MM.1S (cell line): ENCODE data around the gene S100A4.

Source experiments
- DNase-seq: peaks from one replicate; pipeline ENCODE4 v3.0.0-alpha.2; 2015
- H2AFZ ChIP-seq: fragments of 300-600 bp; sonication (generic); 2 replicates; pipeline ENCODE4 v1.6.0; 2016; ENCODE audit warnings: antibody characterized with exemption, low read length
- H3F3A ChIP-seq: fragments of 300-600 bp; sonication (generic); 2 replicates; pipeline ENCODE4 v1.6.1; 2016; ENCODE audit warnings: mild to moderate bottlenecking, antibody characterized with exemption, low read length, moderate library complexity, mixed read lengths; ENCODE audit not compliant: insufficient read depth
- H3K27ac ChIP-seq: fragments of 300-600 bp; sonication (generic); 2 replicates; pipeline ENCODE4 v1.5.1; 2016; ENCODE audit warnings: mild to moderate bottlenecking, low read length
- H3K27me3 ChIP-seq: fragments of 300-600 bp; sonication (generic); replicated peaks from 2 replicates; pipeline ENCODE4 v1.6.0; 2016; ENCODE audit warnings: low read length; ENCODE audit not compliant: insufficient read depth
- H3K36me3 ChIP-seq: fragments of 300-600 bp; sonication (generic); replicated peaks from 2 replicates; pipeline ENCODE4 v1.6.1; 2016; ENCODE audit warnings: mild to moderate bottlenecking, low read length, mixed read lengths; ENCODE audit not compliant: insufficient read depth
- H3K4me1 ChIP-seq: fragments of 300-600 bp; sonication (generic); 2 replicates; pipeline ENCODE4 v1.6.1; 2016; ENCODE audit warnings: low read length, mixed read lengths
- H3K4me2 ChIP-seq: fragments of 300-600 bp; sonication (generic); 2 replicates; pipeline ENCODE4 v1.6.0; 2016; ENCODE audit warnings: low read depth, low read length
- H3K4me3 ChIP-seq: fragments of 300-600 bp; sonication (generic); 2 replicates; pipeline ENCODE4 v1.5.1; 2016; ENCODE audit warnings: low read length, mixed read lengths
- H3K79me2 ChIP-seq: fragments of 300-600 bp; sonication (generic); 2 replicates; pipeline ENCODE4 v1.6.1; 2016; ENCODE audit warnings: mixed run types, low read length, mixed read lengths
- H3K9ac ChIP-seq: fragments of 300-600 bp; sonication (generic); 2 replicates; pipeline ENCODE4 v1.6.1; 2016; ENCODE audit warnings: low read length, mixed read lengths
- H3K9me2 ChIP-seq: fragments of 300-600 bp; sonication (generic); replicated peaks from 2 replicates; pipeline ENCODE4 v1.6.1; 2016; ENCODE audit warnings: mild to moderate bottlenecking, low read length, mixed read lengths; ENCODE audit not compliant: insufficient read depth
- H3K9me3 ChIP-seq: fragments of 300-600 bp; sonication (generic); replicated peaks from 2 replicates; pipeline ENCODE4 v1.6.1; 2016; ENCODE audit warnings: mild to moderate bottlenecking, low read length, mixed read lengths; ENCODE audit not compliant: insufficient read depth
- H4K20me1 ChIP-seq: fragments of 300-600 bp; sonication (generic); 2 replicates; pipeline ENCODE4 v1.6.1; 2016; ENCODE audit warnings: mild to moderate bottlenecking, low read length, moderate library complexity, mixed read lengths; ENCODE audit not compliant: insufficient read depth
- CTCF ChIP-seq: fragments of 300-600 bp; sonication (generic); IDR thresholded peaks from 2 replicates; pipeline ENCODE4 v1.5.1; 2016; ENCODE audit warnings: antibody characterized with exemption, low read length, mixed read lengths
- EZH2 ChIP-seq: fragments of 300-600 bp; sonication (generic); optimal IDR thresholded peaks from 2 replicates; pipeline ENCODE3; 2017; ENCODE audit warnings: low read depth, mild to moderate bottlenecking, antibody characterized with exemption, low read length, mixed read lengths
- EZH2phosphoT487 ChIP-seq: fragments of 300-600 bp; sonication (generic); IDR thresholded peaks from 2 replicates; pipeline ENCODE4 v1.6.1; 2018; ENCODE audit warnings: antibody characterized with exemption, low read length

The S100A4 gene

GRCh38 chr1:153507926-153508583 is 37.6 kb downstream of the S100A4 start:
- Histone ChIP-seq H3F3A (peaks cover 3% of the 10 kb centered on the region; the same call in 1 of the 2 replicates), H3K4me1 (peaks cover 3% of the 10 kb centered on the region; the same call in 1 of the 2 replicates), H3K9ac (no peak overlapping the region), H3K4me2 (no peak overlapping the region), H3K27ac (no peak overlapping the region), H2AFZ (no peak overlapping the region), H3K79me2 (no peaks in the 10 kb centered on the region), H4K20me1 (no peaks in the 10 kb centered on the region), H3K9me3 (no peaks in the 10 kb centered on the region), H3K9me2 (no peaks in the 10 kb centered on the region), H3K36me3 (no peaks in the 10 kb centered on the region), H3K27me3 (no peaks in the 10 kb centered on the region), H3K4me3 (no peak overlapping the region)
- TF ChIP-seq EZH2 (no peak), CTCF (no peak), EZH2phosphoT487 (no peak)
- DNase-seq = no peak

DNA sequence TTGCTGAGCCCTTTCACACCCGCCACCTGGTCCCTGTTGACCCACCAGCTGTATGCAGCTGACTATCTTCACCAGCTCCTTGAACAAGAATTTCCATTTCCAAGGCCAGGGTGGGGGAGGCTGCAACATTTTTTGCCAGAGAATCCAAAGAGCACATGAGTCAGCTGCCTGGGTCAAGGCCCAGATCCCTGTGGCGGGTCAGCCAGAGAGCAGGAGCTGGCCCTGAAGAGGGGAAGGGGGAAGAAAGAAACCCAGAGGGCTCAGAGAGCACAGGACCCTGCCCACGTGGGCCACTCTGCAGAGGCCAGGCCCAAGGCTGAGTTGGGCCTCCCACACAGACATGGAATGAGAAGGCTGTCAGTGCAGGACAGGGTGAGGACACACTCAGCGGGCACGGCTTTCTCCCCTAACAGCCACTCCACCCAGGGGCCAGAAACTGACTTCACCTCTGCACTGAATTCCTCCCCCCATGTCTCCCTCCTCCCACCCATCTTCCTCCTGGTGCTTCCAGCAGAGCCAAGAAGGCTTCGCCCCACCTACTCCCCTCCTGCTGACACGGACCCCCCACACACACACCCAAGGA is 38.7 kb downstream of the S100A4 start:
- Histone ChIP-seq H3F3A (peaks cover 3% of the 10 kb centered on the region; the same call in 1 of the 2 replicates), H4K20me1 (no peaks in the 10 kb centered on the region), H3K4me1 (peaks cover 3% of the 10 kb centered on the region; the same call in 1 of the 2 replicates), H3K79me2 (no peaks in the 10 kb centered on the region), H3K27ac (no peak overlapping the region), H3K27me3 (no peaks in the 10 kb centered on the region), H3K4me3 (no peak overlapping the region), H3K4me2 (no peak overlapping the region), H3K36me3 (no peaks in the 10 kb centered on the region), H3K9ac (no peak overlapping the region), H3K9me2 (no peaks in the 10 kb centered on the region), H2AFZ (no peak overlapping the region), H3K9me3 (no peaks in the 10 kb centered on the region)
- TF ChIP-seq EZH2phosphoT487 = no peak
- no peak for DNase-seq

GRCh38 chr1:153506386-153506785 is 39.2 kb downstream of the S100A4 start:
- H3K36me3 ChIP-seq = no peaks in the 10 kb centered on the region
- no peaks in the 10 kb centered on the region for H4K20me1 ChIP-seq
- no peak overlapping the region for H3K4me2 ChIP-seq
- no peaks in the 10 kb centered on the region for H3K9me3 ChIP-seq
- no peak overlapping the region for H3K9ac ChIP-seq
- TF ChIP-seq EZH2phosphoT487 = no peak
- TF ChIP-seq CTCF = no peak
- no peak for TF ChIP-seq EZH2
- H3K4me1 ChIP-seq = peaks cover 3% of the 10 kb centered on the region; the same call in 1 of the 2 replicates
- H3K9me2 ChIP-seq = no peaks in the 10 kb centered on the region
- no peak overlapping the region for H2AFZ ChIP-seq
- no peaks in the 10 kb centered on the region for H3K27me3 ChIP-seq
- DNase-seq = no peak
- H3F3A ChIP-seq = peaks cover 3% of the 10 kb centered on the region; the same call in 1 of the 2 replicates
- H3K27ac ChIP-seq = no peak overlapping the region
- no peak overlapping the region for H3K4me3 ChIP-seq
- H3K79me2 ChIP-seq = no peaks in the 10 kb centered on the region

DNA sequence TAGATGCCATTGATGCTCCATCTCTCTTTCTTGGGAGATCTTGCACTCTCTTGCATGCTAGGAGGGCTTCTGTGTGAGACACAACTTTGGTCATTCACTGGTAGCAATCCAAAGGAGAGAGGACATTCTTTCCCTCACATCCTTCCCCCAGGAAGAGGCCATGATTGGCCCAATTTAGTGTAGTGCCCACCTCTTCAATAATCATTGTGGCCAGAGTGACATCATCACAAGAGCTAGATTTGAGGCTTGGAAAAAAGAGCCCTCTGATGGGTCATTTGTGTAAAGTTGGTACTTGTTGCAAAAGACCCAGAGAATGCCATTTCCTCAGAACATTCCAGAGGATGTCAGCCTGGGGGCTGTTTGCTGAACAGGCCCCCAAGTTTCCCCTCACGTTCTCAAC is 40.0 kb downstream of the S100A4 start:
- DNase-seq = no peak

More for the DNA sequence above, 40.0 kb downstream of the S100A4 start:
- no peak overlapping the region for H3K4me2 ChIP-seq
- H3K4me1 ChIP-seq = 0 out of 2 replicates have a peak, but pooled peaks cover 3% of the 10 kb centered on the region
- H3K9ac ChIP-seq = no peak overlapping the region
- no peak overlapping the region for H2AFZ ChIP-seq
- H4K20me1 ChIP-seq = no peaks in the 10 kb centered on the region
- H3K36me3 ChIP-seq = no peaks in the 10 kb centered on the region
- TF ChIP-seq EZH2phosphoT487 (no peak), EZH2 (no peak), CTCF (no peak)
- no peaks in the 10 kb centered on the region for H3K9me2 ChIP-seq
- H3K27ac ChIP-seq = no peak overlapping the region
- H3F3A ChIP-seq = peaks cover 3% of the 10 kb centered on the region; the same call in 1 of the 2 replicates
- no peak overlapping the region for H3K4me3 ChIP-seq
- no peaks in the 10 kb centered on the region for H3K9me3 ChIP-seq
- H3K27me3 ChIP-seq = no peaks in the 10 kb centered on the region
- no peaks in the 10 kb centered on the region for H3K79me2 ChIP-seq
